ENCODE data around the gene OR6A2. TPM values are rescaled to one million over a fixed set of nuclear protein-coding genes. Genes with fewer than 3 reads are reported as not detected.

The OR6A2 gene
- total RNA-seq (not detected), total RNA-seq (0 reads per million in 2 donors)

DNA sequence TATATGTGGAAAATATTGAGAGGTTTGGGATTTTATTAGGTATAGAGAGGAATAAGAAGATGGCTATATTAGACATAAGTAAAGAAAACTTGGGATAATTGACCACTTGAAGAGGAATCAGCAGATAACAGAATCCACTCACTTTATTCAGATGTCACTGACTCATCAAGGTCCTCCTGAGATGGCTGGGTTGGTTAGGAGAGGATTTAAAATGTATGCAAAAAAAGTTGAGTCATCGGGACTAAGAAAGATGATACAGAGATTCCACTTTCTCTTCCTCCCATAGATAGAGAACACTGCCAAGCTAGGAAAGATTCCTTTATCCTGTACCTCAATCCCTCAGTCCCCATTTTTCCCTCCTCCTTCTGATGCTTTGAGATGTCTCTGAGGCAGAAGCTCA lies at the start of gene OR6A2:
Gene OR6A2, minus strand, starts transcription at position 288 of the 400 bp plus-strand sequence. CDS start 3,981 bp downstream, outside the sequence.
- Mint-ChIP-seq H3K4me3 (no peak within 1 kb of the TSS), H3K27me3 (no peaks in the 10 kb centered on the region), H3K36me3 (ENCODE audit: low read depth) (peaks cover 2% of the 10 kb centered on the region), H3K4me1 (no peaks in the 10 kb centered on the region), H3K27ac (no peak within 1 kb of the TSS)
- DNase-seq = no peak
- ATAC-seq = no peak
- H3K9me3 ChIP-seq (ENCODE audit: control insufficient read depth, low read length, poor library complexity, severe bottlenecking) = peaks cover 9% of the 10 kb centered on the region

- ATAC-seq (no peak), DNase-seq (no peak)
- no peaks in the 10 kb centered on the region for H3K9me3 ChIP-seq (ENCODE audit: control insufficient read depth, low read length, poor library complexity, severe bottlenecking)
- peaks cover 2% of the 10 kb centered on the region for H3K36me3 Mint-ChIP-seq (ENCODE audit: low read depth)
- H3K27me3 Mint-ChIP-seq = peaks cover 31% of the 10 kb centered on the region
- no peak within 1 kb of the TSS for H3K27ac Mint-ChIP-seq
- no peaks in the 10 kb centered on the region for H3K4me1 Mint-ChIP-seq
- H3K4me3 Mint-ChIP-seq = no peak within 1 kb of the TSS
These were observed 45.9 kb upstream of the OR6A2 start, which contains the start of gene OR10A5 for GRCh38 chr11:6845383-6845782. Gene OR10A5, plus strand, starts transcription at chr11:6845683. Its CDS starts 0 bp downstream, at chr11:6845683.

- H3K4me3 Mint-ChIP-seq = no peak overlapping the region
- H3K27me3 Mint-ChIP-seq = peaks cover 31% of the 10 kb centered on the region
- ATAC-seq (no peak), DNase-seq (no peak)
- peaks cover 2% of the 10 kb centered on the region for H3K36me3 Mint-ChIP-seq (ENCODE audit: low read depth)
- no peak overlapping the region for H3K27ac Mint-ChIP-seq
- no peaks in the 10 kb centered on the region for H3K9me3 ChIP-seq (ENCODE audit: control insufficient read depth, low read length, poor library complexity, severe bottlenecking)
- no peaks in the 10 kb centered on the region for H3K4me1 Mint-ChIP-seq
These were observed 44.9 kb upstream of the OR6A2 start for GRCh38 chr11:6844356-6844755.

DNA sequence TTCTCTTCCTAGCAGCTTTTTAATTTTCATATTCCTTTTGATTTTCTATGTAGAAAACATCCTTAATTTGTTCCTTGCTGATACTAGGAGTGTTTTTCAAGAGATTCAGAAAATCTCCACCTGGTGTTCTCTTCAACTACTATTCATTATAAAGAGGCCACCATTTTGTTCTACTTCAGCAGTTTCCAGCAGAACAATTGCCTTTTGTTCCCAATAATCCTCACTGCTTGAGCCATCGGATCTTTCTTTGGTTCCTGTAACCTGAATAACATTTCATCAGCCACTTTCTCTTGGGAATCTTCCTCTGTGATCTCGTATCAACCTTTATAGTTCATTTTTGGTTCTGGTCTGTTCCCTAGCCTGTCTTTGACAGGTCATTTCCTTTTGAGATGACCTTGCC lies 44.2 kb upstream of the OR6A2 start:
- Mint-ChIP-seq H3K27ac (no peak overlapping the region), H3K4me3 (no peak overlapping the region), H3K36me3 (ENCODE audit: low read depth) (peaks cover 2% of the 10 kb centered on the region), H3K27me3 (peaks cover 31% of the 10 kb centered on the region), H3K4me1 (no peaks in the 10 kb centered on the region)
- DNase-seq (no peak), ATAC-seq (no peak)
- H3K9me3 ChIP-seq (ENCODE audit: control insufficient read depth, low read length, poor library complexity, severe bottlenecking) = no peaks in the 10 kb centered on the region

GRCh38 chr11:6841694-6842093 lies 42.2 kb upstream of the OR6A2 start:
- no peak overlapping the region for H3K4me3 Mint-ChIP-seq
- DNase-seq (no peak), ATAC-seq (no peak)
- H3K27ac Mint-ChIP-seq = no peak overlapping the region
- no peaks in the 10 kb centered on the region for H3K4me1 Mint-ChIP-seq
- H3K27me3 Mint-ChIP-seq = peaks cover 28% of the 10 kb centered on the region
- peaks cover 2% of the 10 kb centered on the region for H3K36me3 Mint-ChIP-seq (ENCODE audit: low read depth)
- H3K9me3 ChIP-seq (ENCODE audit: control insufficient read depth, low read length, poor library complexity, severe bottlenecking) = no peaks in the 10 kb centered on the region

- no peak overlapping the region for H3K4me3 Mint-ChIP-seq
- no peak overlapping the region for H3K27ac Mint-ChIP-seq
- peaks cover 3% of the 10 kb centered on the region for H3K4me1 Mint-ChIP-seq
- H3K36me3 Mint-ChIP-seq (ENCODE audit: low read depth) = no peaks in the 10 kb centered on the region
- H3K27me3 Mint-ChIP-seq = peaks cover 8% of the 10 kb centered on the region
- DNase-seq (no peak), ATAC-seq (no peak)
- no peaks in the 10 kb centered on the region for H3K9me3 ChIP-seq (ENCODE audit: control insufficient read depth, low read length, poor library complexity, severe bottlenecking)
These were observed 34.5 kb upstream of the OR6A2 start for GRCh38 chr11:6834021-6834420.

DNA sequence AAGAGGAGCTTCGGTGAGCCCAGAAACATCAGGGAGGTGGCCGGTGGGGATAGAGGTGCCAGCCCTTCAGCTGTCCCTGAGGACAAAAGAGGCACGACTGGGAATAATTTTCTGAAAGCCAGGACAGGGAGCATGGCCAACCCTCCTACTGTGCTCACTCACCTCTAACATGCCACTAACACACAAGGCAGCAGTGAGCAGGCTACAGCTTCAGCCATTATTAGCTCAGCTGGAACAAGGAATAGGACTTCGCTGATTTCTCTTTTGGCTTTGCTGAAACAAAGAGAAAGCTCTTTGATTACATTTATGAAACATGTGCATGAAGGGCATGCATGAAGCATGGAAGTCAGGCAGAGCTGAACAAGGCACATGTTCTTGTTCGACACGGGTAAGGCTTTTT lies 33.9 kb upstream of the OR6A2 start:
- DNase-seq (no peak), ATAC-seq (no peak)
- H3K4me3 Mint-ChIP-seq = no peak overlapping the region
- no peaks in the 10 kb centered on the region for H3K9me3 ChIP-seq (ENCODE audit: control insufficient read depth, low read length, poor library complexity, severe bottlenecking)
- peaks cover 3% of the 10 kb centered on the region for H3K4me1 Mint-ChIP-seq
- H3K27me3 Mint-ChIP-seq = peaks cover 14% of the 10 kb centered on the region
- H3K27ac Mint-ChIP-seq = no peak overlapping the region
- H3K36me3 Mint-ChIP-seq (ENCODE audit: low read depth) = no peaks in the 10 kb centered on the region

DNA sequence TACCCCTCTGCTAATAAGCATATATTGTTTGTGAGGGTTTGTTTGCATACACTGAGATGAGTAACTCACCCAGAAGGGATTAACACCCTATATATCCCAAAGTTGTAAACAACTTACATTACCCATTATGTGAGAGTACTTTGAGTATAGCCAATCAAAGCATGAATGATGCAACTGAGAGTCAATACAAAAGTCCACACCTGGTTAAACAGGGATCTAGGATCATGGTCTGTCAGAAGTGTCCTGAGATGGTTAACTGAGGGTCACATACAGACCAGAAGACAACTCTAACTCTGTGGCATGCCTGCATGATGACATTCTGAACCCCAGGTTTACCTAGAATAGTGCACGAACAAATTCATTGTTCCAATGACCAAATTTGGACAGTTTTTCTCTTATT lies 28.6 kb upstream of the OR6A2 start:
- H3K27me3 Mint-ChIP-seq = peaks cover 40% of the 10 kb centered on the region
- no peak overlapping the region for H3K4me3 Mint-ChIP-seq
- H3K9me3 ChIP-seq (ENCODE audit: control insufficient read depth, low read length, poor library complexity, severe bottlenecking) = no peaks in the 10 kb centered on the region
- ATAC-seq (no peak), DNase-seq (no peak)
- peaks cover 2% of the 10 kb centered on the region for H3K4me1 Mint-ChIP-seq
- H3K27ac Mint-ChIP-seq = no peak overlapping the region
- peaks cover 2% of the 10 kb centered on the region for H3K36me3 Mint-ChIP-seq (ENCODE audit: low read depth)

DNA sequence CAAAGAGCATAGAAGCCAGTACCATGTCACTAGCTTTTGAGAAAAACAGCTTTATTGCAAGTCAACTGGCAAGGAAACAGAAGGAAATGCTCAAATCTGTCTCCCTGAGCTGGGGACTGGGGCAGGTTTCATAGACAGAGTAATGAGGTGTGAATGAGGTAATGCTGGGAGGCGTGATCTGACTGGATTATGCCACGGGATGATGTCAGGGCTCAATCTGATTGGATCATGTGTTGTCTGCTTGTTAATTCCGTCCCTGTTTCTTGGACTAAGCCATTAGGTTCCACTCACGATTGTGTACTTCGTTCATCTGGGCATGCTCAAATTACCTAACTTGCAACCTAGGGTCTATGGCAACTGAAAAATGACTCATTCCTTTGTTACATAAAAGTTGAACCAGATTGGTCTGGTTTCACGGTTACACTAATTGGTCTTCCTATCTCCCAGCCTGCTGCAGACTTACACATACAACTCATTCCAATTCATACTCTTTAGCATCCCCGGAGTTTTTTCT lies 25.8 kb upstream of the OR6A2 start:
- Mint-ChIP-seq H3K4me3 (no peak overlapping the region), H3K4me1 (no peaks in the 10 kb centered on the region), H3K27me3 (peaks cover 42% of the 10 kb centered on the region), H3K36me3 (ENCODE audit: low read depth) (peaks cover 2% of the 10 kb centered on the region), H3K27ac (no peak overlapping the region)
- no peaks in the 10 kb centered on the region for H3K9me3 ChIP-seq (ENCODE audit: control insufficient read depth, low read length, poor library complexity, severe bottlenecking)
- no peak for ATAC-seq
- DNase-seq = no peak

DNA sequence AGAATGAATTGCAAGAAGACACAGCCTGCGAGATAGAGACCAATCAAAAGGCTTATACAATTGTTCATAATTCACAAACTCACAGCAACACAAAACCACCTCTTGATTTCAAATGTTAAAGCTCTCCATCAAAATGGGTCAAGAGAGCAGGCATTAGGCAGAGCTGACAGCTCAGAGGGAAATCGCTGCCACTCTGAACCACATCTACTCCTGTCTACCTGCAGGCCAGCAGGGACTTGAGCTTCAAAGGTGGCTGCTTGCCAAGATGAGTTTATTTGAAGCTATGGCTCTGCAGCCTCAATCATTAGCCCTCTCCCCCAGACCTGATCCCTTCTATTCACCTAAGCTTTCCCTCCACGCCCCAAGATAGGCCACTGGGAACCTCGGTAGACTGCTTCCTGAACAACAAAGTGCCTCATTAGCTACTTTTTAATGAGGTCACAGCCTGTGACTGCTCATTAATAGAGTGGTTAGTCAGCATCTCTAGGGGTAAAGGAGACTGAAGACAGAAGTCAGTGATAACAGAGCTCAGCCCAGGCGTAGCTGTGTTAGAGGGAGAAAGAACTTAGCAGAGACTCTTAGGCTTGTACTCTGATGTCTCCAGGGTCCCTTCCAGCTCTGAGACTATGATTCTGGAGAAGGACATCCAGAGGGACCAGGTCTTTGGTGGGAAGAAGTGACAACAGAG lies 24.8 kb upstream of the OR6A2 start:
- no peak for ATAC-seq
- DNase-seq = no peak
- no peak overlapping the region for H3K27ac Mint-ChIP-seq
- H3K4me3 Mint-ChIP-seq = no peak overlapping the region
- H3K36me3 Mint-ChIP-seq (ENCODE audit: low read depth) = peaks cover 2% of the 10 kb centered on the region
- H3K9me3 ChIP-seq (ENCODE audit: control insufficient read depth, low read length, poor library complexity, severe bottlenecking) = no peaks in the 10 kb centered on the region
- H3K27me3 Mint-ChIP-seq = peaks cover 43% of the 10 kb centered on the region
- H3K4me1 Mint-ChIP-seq = no peaks in the 10 kb centered on the region

DNA sequence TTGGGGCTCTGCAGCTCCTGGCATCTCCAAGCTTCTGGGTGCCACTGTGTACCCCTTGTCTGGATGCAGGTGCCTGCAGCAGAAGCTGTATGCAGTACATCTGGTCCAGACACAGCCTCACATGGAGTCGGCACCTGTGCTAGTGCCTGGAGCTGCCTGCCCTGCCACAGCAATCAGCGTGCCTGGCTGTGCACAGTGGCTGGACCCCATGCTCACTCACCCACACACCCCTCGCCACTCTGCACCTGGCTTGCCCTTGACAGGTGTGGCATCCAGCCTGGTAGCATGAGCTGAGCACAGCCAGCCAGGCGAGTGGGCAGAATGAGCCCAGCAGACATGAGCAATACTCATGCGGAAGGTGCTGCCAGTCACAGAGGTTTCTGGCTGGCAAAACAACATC lies 19.5 kb upstream of the OR6A2 start:
- Mint-ChIP-seq H3K27ac (no peak overlapping the region), H3K36me3 (ENCODE audit: low read depth) (no peaks in the 10 kb centered on the region), H3K4me3 (no peak overlapping the region), H3K4me1 (no peaks in the 10 kb centered on the region), H3K27me3 (peaks cover 43% of the 10 kb centered on the region)
- DNase-seq (no peak), ATAC-seq (no peak)
- no peaks in the 10 kb centered on the region for H3K9me3 ChIP-seq (ENCODE audit: control insufficient read depth, low read length, poor library complexity, severe bottlenecking)

DNA sequence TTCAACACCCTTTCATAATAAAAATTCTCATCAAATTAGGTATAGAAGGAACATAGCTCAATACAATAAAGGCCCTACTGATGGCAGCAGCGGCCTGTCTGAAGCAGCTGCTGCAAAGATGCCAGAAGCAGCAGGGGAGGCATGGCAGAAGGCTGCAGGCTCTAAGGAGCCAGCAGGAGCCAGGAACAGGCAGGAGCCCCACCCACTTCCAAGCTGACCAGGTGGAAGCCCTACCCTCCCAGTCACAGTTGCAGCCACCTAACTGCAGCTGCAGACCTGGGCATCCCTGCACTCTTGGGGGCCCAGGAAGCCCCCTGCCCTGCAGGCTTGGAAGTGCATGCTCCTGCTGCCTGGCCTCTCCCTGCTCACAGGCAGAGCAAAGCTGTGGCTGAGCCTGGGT lies 18.2 kb upstream of the OR6A2 start:
- Mint-ChIP-seq H3K27ac (no peak overlapping the region), H3K4me3 (no peak overlapping the region), H3K36me3 (ENCODE audit: low read depth) (no peaks in the 10 kb centered on the region), H3K4me1 (peaks cover 2% of the 10 kb centered on the region), H3K27me3 (peaks cover 44% of the 10 kb centered on the region)
- no peak for DNase-seq
- H3K9me3 ChIP-seq (ENCODE audit: control insufficient read depth, low read length, poor library complexity, severe bottlenecking) = no peaks in the 10 kb centered on the region
- no peak for ATAC-seq

DNA sequence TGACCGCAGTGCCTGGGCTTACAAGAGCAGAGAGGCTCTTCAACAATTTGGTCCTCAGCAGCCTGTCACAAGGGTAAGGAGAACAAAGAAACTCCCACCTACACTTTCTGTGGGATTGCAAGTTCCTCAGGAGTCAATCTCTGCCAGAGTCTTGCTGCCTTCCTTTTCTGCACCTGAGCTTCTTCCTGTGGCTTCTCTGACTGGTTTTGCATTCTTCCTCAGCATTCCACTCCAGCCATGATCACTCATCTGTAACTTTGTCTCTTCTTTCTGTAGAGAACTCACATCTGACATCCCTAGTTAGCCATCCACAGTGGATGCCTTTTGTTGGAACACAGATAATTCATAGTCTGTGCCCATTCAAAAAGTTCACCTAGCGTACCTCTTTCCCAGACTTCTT lies 14.2 kb upstream of the OR6A2 start:
- no peak for ATAC-seq

GRCh38 chr11:6812390-6813005 lies 13.0 kb upstream of the OR6A2 start:
- ATAC-seq (peak; percentile 94), DNase-seq (peak in 1 of 3 donors; percentile 18)
- Mint-ChIP-seq H3K36me3 (ENCODE audit: low read depth) (no peaks in the 10 kb centered on the region), H3K27me3 (peaks cover 62% of the 10 kb centered on the region), H3K4me1 (peaks cover 5% of the 10 kb centered on the region), H3K4me3 (no peak overlapping the region), H3K27ac (no peak overlapping the region)
- no peaks in the 10 kb centered on the region for H3K9me3 ChIP-seq (ENCODE audit: control insufficient read depth, low read length, poor library complexity, severe bottlenecking)

More for the DNA sequence above, 14.2 kb upstream of the OR6A2 start:
- DNase-seq = no peak
- no peak overlapping the region for H3K4me3 Mint-ChIP-seq
- peaks cover 56% of the 10 kb centered on the region for H3K27me3 Mint-ChIP-seq
- no peaks in the 10 kb centered on the region for H3K36me3 Mint-ChIP-seq (ENCODE audit: low read depth)
- no peak overlapping the region for H3K27ac Mint-ChIP-seq
- peaks cover 5% of the 10 kb centered on the region for H3K4me1 Mint-ChIP-seq
- H3K9me3 ChIP-seq (ENCODE audit: control insufficient read depth, low read length, poor library complexity, severe bottlenecking) = no peaks in the 10 kb centered on the region

Data from T-helper 17 cell (primary cell).